AG09319 (cell line): Measurements from ENCODE around the gene NBEA.
"Not testable (repeated sequence)": the region's sequence is repeated elsewhere in the genome, so short reads cannot be mapped to it uniquely, and the experiment has no call there.

Source experiments
- DNase-seq: peaks from one replicate; pipeline ENCODE4 v3.0.0-alpha.2; 2010; ENCODE audit warnings: low read depth; ENCODE audit errors: extremely low read depth
- CTCF ChIP-seq: IDR thresholded peaks from 2 replicates; pipeline ENCODE4 v1.5.1; 2011; ENCODE audit warnings: low read depth, mild to moderate bottlenecking, inconsistent platforms, low read length, moderate library complexity

The NBEA gene

GRCh38 chr13:35379663-35380062, 437.6 kb downstream of the NBEA start:
- no peak for DNase-seq
- TF ChIP-seq CTCF, result no peak

- no peak for TF ChIP-seq CTCF
- DNase-seq, result no peak
Observed at GRCh38 chr13:35387682-35388250, 445.7 kb downstream of the NBEA start.

GRCh38 chr13:35388441-35389355, 446.6 kb downstream of the NBEA start:
- DNase-seq, result peak; percentile 22
- no peak for TF ChIP-seq CTCF

- no peak for DNase-seq
- no peak for TF ChIP-seq CTCF
Observed at GRCh38 chr13:35389535-35389934, 447.5 kb downstream of the NBEA start.

GRCh38 chr13:35392768-35393167, 450.7 kb downstream of the NBEA start:
- no peak for DNase-seq
- no peak for TF ChIP-seq CTCF

- no peak for TF ChIP-seq CTCF
- no peak for DNase-seq
Observed at GRCh38 chr13:35393886-35394285, 451.8 kb downstream of the NBEA start.

- not testable (repeated sequence) for DNase-seq
Observed at GRCh38 chr13:35408285-35408684, 466.2 kb downstream of the NBEA start.
